HCT116 (cell line): ENCODE data around the gene NEB. TPM values are rescaled to one million over a fixed set of nuclear protein-coding genes. Genes with fewer than 3 reads are reported as not detected.

ENCODE experiments used
- ATAC-seq: fragments of 200-7000 bp; cut with Tn5 transposase; 2 replicates; pipeline ENCODE4 v1.9.1; 2020; ENCODE audit warnings: mild to moderate bottlenecking, moderate library complexity
- BruUV-seq: library from RNA; stranded (reverse); fragments of 400-500 nt; replicated peaks from 2 replicates; lab custom pipeline; 2021; lab: Mats Ljungman, UMichigan
- CTCF ChIA-PET: fragments of 300-600 bp; sonication (Branson Sonifier 250); formaldehyde crosslinking; loops from one replicate; lab custom pipeline; 2021; ENCODE audit warnings: antibody characterized with exemption; lab: Charles Lee
- POLR2A ChIA-PET: fragments of 300-600, 350-600 bp; sonication (Branson Sonifier 250); formaldehyde crosslinking; loops from one replicate; lab custom pipeline; 2021; ENCODE audit warnings: antibody characterized with exemption; lab: Charles Lee
- RAD21 ChIA-PET, 2 experiments: fragments of 300-600 bp; sonication (Branson Sonifier 250); formaldehyde crosslinking; loops; one replicate each; lab custom pipeline; 2023; ENCODE audit warnings: low total read pairs in 2 of 2; ENCODE audit not compliant: uncharacterized antibody in 2 of 2, unreplicated experiment in 2 of 2, low non-redundant PET in 1 of 2; lab: Charles Lee
- DNase-seq: peaks from one replicate; pipeline ENCODE4 v3.0.0-alpha.2; 2010; ENCODE audit warnings: low read depth, low spot score
- H2AFZ ChIP-seq: fragments of 200-600 bp; shearing (Covaris generic), sonication (generic); 2 replicates; pipeline ENCODE4 v1.6.1; 2017; ENCODE audit warnings: low read depth, mixed run types, mixed read lengths, antibody characterized with exemption, low read length; ENCODE audit not compliant: poor library complexity, severe bottlenecking
- H3K27ac ChIP-seq: 2 replicates; pipeline ENCODE4 v1.5.1; 2012; ENCODE audit warnings: low read depth, low read length
- H3K27me3 ChIP-seq: fragments of 200-600 bp; sonication (generic); 2 replicates; pipeline ENCODE4 v1.6.1; 2016; ENCODE audit warnings: mixed run types, low read length, mixed read lengths; ENCODE audit not compliant: insufficient read depth
- H3K36me3 ChIP-seq, 2 experiments: fragments of 200-500 bp in 1 of 2; fragments of 200-600 bp in 1 of 2; sonication (Bioruptor generic) in 1 of 2; sonication (generic) in 1 of 2; 2 replicates each; pipeline versions ENCODE4 v1.5.1 to v1.6.1; 2014 to 2016; ENCODE audit warnings: low read length in 2 of 2, inconsistent platforms in 1 of 2, mixed read lengths in 1 of 2, mixed run types in 1 of 2; ENCODE audit not compliant: insufficient read depth in 2 of 2, control insufficient read depth in 1 of 2
- H3K4me1 ChIP-seq, 2 experiments: fragments of 200-600 bp in 1 of 2; sonication (generic) in 1 of 2; 2 replicates each; pipeline versions ENCODE4 v1.5.1 to v1.6.1; 2012 to 2017; ENCODE audit warnings: low read length in 2 of 2, inconsistent platforms in 1 of 2, mild to moderate bottlenecking in 1 of 2, mixed read lengths in 1 of 2, mixed run types in 1 of 2, moderate library complexity in 1 of 2; ENCODE audit not compliant: insufficient read depth in 2 of 2, control insufficient read depth in 1 of 2
- H3K4me2 ChIP-seq: fragments of 200-600 bp; sonication (generic); 2 replicates; pipeline ENCODE4 v1.6.1; 2017; ENCODE audit warnings: mixed run types, low read length, mixed read lengths
- H3K4me3 ChIP-seq, 2 experiments: fragments of 200-600 bp in 1 of 2; sonication (generic) in 1 of 2; replicated peaks in 1 of 2; 2 replicates each; pipeline ENCODE4 v1.5.1; 2011 to 2016; ENCODE audit warnings: low read length in 2 of 2, control low read depth in 1 of 2, low read depth in 1 of 2, mild to moderate bottlenecking in 1 of 2, mixed read lengths in 1 of 2, mixed run types in 1 of 2
- H3K79me2 ChIP-seq: fragments of 200-600 bp; sonication (generic); 2 replicates; pipeline ENCODE4 v1.6.1; 2017; ENCODE audit warnings: mild to moderate bottlenecking, mixed run types, low read length, moderate library complexity, mixed read lengths; ENCODE audit not compliant: insufficient read depth
- H3K9ac ChIP-seq: fragments of 200-600 bp; sonication (generic); 2 replicates; pipeline ENCODE4 v1.6.1; 2016; ENCODE audit warnings: low read length, mixed read lengths
- H3K9me2 ChIP-seq: fragments of 200-600 bp; sonication (generic), shearing (Covaris generic); 2 replicates; pipeline ENCODE4 v1.6.1; 2017; ENCODE audit warnings: mixed run types, mild to moderate bottlenecking, moderate library complexity; ENCODE audit not compliant: insufficient read depth
- H3K9me3 ChIP-seq, 2 experiments: fragments of 200-500 bp in 1 of 2; fragments of 200-600 bp in 1 of 2; sonication (Bioruptor generic) in 1 of 2; sonication (generic) in 1 of 2; 2 replicates each; pipeline ENCODE4 v1.6.1; 2014 to 2017; ENCODE audit warnings: low read length in 2 of 2, mixed read lengths in 2 of 2, inconsistent platforms in 1 of 2, low read depth in 1 of 2, mild to moderate bottlenecking in 1 of 2, mixed run types in 1 of 2, moderate library complexity in 1 of 2; ENCODE audit not compliant: control insufficient read depth in 1 of 2, insufficient read depth in 1 of 2
- H4K20me1 ChIP-seq: fragments of 200-600 bp; sonication (generic), shearing (Covaris generic); 2 replicates; pipeline ENCODE4 v1.6.1; 2017; ENCODE audit warnings: mixed run types, mild to moderate bottlenecking, moderate library complexity; ENCODE audit not compliant: insufficient read depth
- CEBPB ChIP-seq: IDR thresholded peaks from 2 replicates; pipeline ENCODE4 v1.6.1; 2012; ENCODE audit warnings: low read depth
- CTCF ChIP-seq, 3 experiments: fragments of 200-600 bp in 1 of 3; sonication (generic) in 1 of 3; IDR thresholded peaks in 2 of 3; conservative IDR thresholded peaks in 1 of 3; 2 replicates each; pipeline ENCODE4 v1.5.1; 2012 to 2017; ENCODE audit warnings: low read depth in 2 of 3, low read length in 2 of 3, antibody characterized with exemption in 1 of 3, borderline replicate concordance in 1 of 3, control low read depth in 1 of 3, mild to moderate bottlenecking in 1 of 3, mixed read lengths in 1 of 3, mixed run types in 1 of 3, moderate library complexity in 1 of 3; ENCODE audit not compliant: insufficient read depth in 1 of 3
- EZH2 ChIP-seq: fragments of 200-600 bp; sonication (generic); IDR thresholded peaks from 2 replicates; pipeline ENCODE4 v1.6.1; 2017; ENCODE audit warnings: antibody characterized with exemption, mixed run types
- FOSL1 ChIP-seq: IDR thresholded peaks from 2 replicates; pipeline ENCODE4 v1.6.1; 2012; ENCODE audit warnings: low read depth
- JUND ChIP-seq: IDR thresholded peaks from 2 replicates; pipeline ENCODE4 v1.6.1; 2012
- POLR2AphosphoS5 ChIP-seq: IDR thresholded peaks from 2 replicates; pipeline ENCODE4 v1.6.1; 2011; ENCODE audit warnings: mild to moderate bottlenecking, low read depth, low read length, moderate library complexity
- REST ChIP-seq: IDR thresholded peaks from 2 replicates; pipeline ENCODE4 v1.6.1; 2012; ENCODE audit warnings: low read depth
- SIN3A ChIP-seq: IDR thresholded peaks from 2 replicates; pipeline ENCODE4 v1.6.1; 2012; ENCODE audit warnings: low read depth
- SP1 ChIP-seq: IDR thresholded peaks from 2 replicates; pipeline ENCODE4 v1.6.1; 2012; ENCODE audit warnings: low read depth
- SRF ChIP-seq: IDR thresholded peaks from 2 replicates; pipeline ENCODE4 v1.6.1; 2012; ENCODE audit warnings: low read depth
- YY1 ChIP-seq: IDR thresholded peaks from 2 replicates; pipeline ENCODE4 v1.6.1; 2011; ENCODE audit warnings: low read length, low read depth, moderate library complexity, mild to moderate bottlenecking; ENCODE audit not compliant: insufficient replicate concordance; ENCODE audit errors: extremely low read depth
- ZFX ChIP-seq: fragments of 450-650 bp; IDR thresholded peaks from 2 replicates; pipeline ENCODE4 v1.6.1; 2017
- ZNF274 ChIP-seq: fragments of 200-500 bp; sonication (Bioruptor generic); IDR thresholded peaks from 2 replicates; pipeline ENCODE4 v1.6.1; 2014; ENCODE audit warnings: mild to moderate bottlenecking, low read depth, low read length, inconsistent platforms
- intact Hi-C: fragments of 100-400 bp; cut with micrococcal nuclease; formaldehyde crosslinking; loops from 2 replicates; pipeline ENCODE4 v1.10.0; 2022
- total RNA-seq: library from RNA; stranded (reverse); gene quantifications from one replicate; pipeline ENCODE4 v1.2.1, GENCODE V29; 2021; ENCODE audit not compliant: unreplicated experiment
- TF ChIP-seq, protein P1 (sequence below): IDR thresholded peaks from 2 replicates; pipeline ENCODE4 v1.6.1; 2012

NEB gene
- total RNA-seq, 1 experiment from 2014 or later = 0.34 TPM

DNA sequence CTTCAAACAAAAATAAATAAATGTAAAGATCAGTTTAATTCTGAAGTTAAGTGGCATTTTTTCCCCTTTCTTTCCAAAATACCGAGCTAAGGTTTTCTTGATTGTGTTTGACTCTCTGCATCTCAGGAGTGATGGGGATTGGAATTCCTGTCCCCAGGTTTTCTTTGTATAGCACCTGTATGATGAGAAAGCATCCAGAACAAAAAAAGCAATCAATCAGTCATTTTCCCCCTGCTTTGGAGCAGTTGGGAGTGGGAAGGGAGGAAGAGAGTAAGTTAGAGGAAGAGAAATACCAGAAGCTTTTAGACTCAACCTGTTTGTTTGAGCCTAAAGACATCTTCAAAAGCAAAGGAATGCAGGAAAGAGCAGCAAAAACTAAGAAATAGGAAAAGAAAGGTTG lies 236.1 kb downstream of the NEB start:
- ChIA-PET RAD21 (interaction anchor here in 1 of 2 experiments (0.6 kb wide), 1 partner anchor 199 kb away, joined by 4 read pairs; no protein-coding TSS in a partner anchor), CTCF (no interaction called here), POLR2A (no interaction called here)
- Histone ChIP-seq H3K4me2 (no peak overlapping the region), H3K36me3 (no peaks in the 10 kb centered on the region), H4K20me1 (no peaks in the 10 kb centered on the region), H3K27ac (no peak overlapping the region), H2AFZ (no peak overlapping the region), H3K4me3 (no peak overlapping the region), H3K9me3 (no peaks in the 10 kb centered on the region), H3K9ac (no peak overlapping the region), H3K9me2 (no peaks in the 10 kb centered on the region), H3K27me3 (no peaks in the 10 kb centered on the region), H3K4me1 (no peaks in the 10 kb centered on the region), H3K79me2 (no peaks in the 10 kb centered on the region)
- BruUV-seq = no TSS peak
- ATAC-seq (no peak), DNase-seq (no peak)
- TF ChIP-seq SRF (no peak), EZH2 (no peak), YY1 (no peak)
- intact Hi-C loops = no loop called here

GRCh38 chr2:151491496-151491895 lies 242.8 kb downstream of the NEB start:
- TF ChIP-seq FOSL1 (no peak), REST (no peak), SRF (no peak), POLR2AphosphoS5 (no peak), ZNF274 (no peak), SP1 (no peak), EZH2 (no peak), ZFX (no peak), SIN3A (no peak), CEBPB (no peak), JUND (no peak), CTCF (IDR thresholded peaks at IDR 0.05 in 2 of 3, conservative IDR thresholded peaks at IDR 0.05 in 1 of 3; ENCODE audit: borderline replicate concordance in 1 of 3, insufficient read depth in 1 of 3, low read depth in 2 of 3, low read length in 2 of 3) (no peak)
- TF ChIP-seq, protein P1, sequence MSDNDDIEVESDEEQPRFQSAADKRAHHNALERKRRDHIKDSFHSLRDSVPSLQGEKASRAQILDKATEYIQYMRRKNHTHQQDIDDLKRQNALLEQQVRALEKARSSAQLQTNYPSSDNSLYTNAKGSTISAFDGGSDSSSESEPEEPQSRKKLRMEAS = no peak
- Histone ChIP-seq H2AFZ (no peak overlapping the region), H3K4me1 (no peaks in the 10 kb centered on the region), H3K4me2 (no peak overlapping the region), H3K36me3 (no peaks in the 10 kb centered on the region), H3K9ac (no peak overlapping the region), H3K79me2 (no peaks in the 10 kb centered on the region), H3K27me3 (no peaks in the 10 kb centered on the region), H3K9me3 (no peaks in the 10 kb centered on the region), H3K4me3 (no peak overlapping the region), H3K9me2 (no peaks in the 10 kb centered on the region), H4K20me1 (no peaks in the 10 kb centered on the region), H3K27ac (no peak overlapping the region)
- ChIA-PET RAD21 (no interaction called here), CTCF (interaction anchor here (1.1 kb wide), 1 partner anchor 54 kb away, joined by 3 read pairs; no protein-coding TSS in a partner anchor), POLR2A (no interaction called here)
- DNase-seq = no peak
- intact Hi-C loops = no loop called here
- no peak for ATAC-seq
- BruUV-seq = no TSS peak
